T-helper 2 cell (primary cell): Measurements from ENCODE around the gene MTFR2.

ENCODE experiments used
- DNase-seq, 5 experiments: peaks; one replicate each; pipeline versions ENCODE4 v3.0.0 to v3.0.0-alpha.2; 2012 to 2022

Gene MTFR2

GRCh38 chr6:136181861-136182260 lies 68.2 kb downstream of the MTFR2 start:
- no peak for DNase-seq

GRCh38 chr6:136181512-136181833 lies 68.6 kb downstream of the MTFR2 start:
- DNase-seq, result no peak
